GM21526 (cell line): ENCODE data around the gene PPP5C.
"Not testable (repeated sequence)": the region's sequence is repeated elsewhere in the genome, so short reads cannot be mapped to it uniquely, and the experiment has no call there.

Experiments
- ATAC-seq: cut with Tn5 transposase; IDR thresholded peaks from one replicate; pipeline ENCODE4 v1.9.1; 2021; ENCODE audit warnings: moderate library complexity; ENCODE audit not compliant: unreplicated experiment, low FRiP score

The PPP5C gene

DNA sequence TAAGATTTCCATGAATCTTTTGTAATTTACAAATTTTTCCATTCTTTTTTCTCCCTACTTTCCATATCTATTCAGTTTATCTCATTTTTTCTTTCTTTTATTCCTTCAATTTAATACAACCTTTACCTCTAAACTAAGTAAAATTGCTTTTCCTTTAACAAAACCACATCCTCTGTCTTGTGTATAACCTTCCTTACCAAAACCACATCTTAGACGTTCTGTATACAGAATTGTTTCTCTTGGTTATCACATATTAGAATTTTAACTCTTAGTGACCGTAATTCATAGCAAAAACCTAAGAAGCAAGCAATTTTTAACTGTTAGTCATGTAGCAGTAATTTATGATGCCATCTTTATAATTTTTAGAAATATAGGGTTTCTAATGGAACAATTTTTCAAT, 15.0 kb downstream of the PPP5C start:
- ATAC-seq, result no peak

DNA sequence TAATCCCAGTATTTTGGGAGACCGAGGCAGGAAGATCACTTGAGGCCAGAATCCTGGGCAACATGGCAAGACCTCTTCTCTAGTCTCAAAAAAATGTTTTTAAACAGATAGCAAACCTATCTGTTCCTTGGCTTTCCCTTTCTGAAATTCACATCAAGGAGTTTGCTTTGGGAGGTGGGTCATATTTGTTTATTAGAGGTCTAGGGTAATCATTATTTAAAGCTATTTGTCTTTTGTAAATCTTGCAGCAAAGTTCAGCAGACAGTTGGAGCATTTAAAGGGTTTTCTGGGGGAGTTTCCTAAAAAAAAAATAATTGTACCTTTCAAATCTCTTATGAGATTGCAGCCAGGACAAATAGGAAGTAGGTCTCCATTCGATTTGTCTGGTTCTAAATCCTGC, 17.5 kb downstream of the PPP5C start:
- no peak for ATAC-seq

DNA sequence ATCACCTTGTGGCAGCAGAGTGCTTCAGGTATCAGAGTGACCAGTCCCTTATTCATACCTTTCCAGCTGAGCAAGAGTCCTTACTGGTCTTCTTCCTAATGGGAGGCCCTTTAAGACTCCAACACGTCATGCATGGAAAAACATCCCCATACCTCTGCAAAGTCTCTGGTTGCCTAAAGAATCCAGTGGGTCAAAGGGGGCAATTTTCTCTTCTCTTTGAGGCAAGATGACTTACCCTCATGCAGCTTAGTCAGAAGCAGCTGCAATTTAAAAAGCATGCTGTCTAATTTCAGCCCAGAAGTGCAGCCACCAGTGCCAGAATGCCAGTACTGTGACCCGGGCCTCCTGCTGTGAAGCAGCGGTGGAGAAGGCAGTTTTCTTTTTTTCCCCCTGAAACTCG, 18.7 kb downstream of the PPP5C start:
- ATAC-seq, result no peak

DNA sequence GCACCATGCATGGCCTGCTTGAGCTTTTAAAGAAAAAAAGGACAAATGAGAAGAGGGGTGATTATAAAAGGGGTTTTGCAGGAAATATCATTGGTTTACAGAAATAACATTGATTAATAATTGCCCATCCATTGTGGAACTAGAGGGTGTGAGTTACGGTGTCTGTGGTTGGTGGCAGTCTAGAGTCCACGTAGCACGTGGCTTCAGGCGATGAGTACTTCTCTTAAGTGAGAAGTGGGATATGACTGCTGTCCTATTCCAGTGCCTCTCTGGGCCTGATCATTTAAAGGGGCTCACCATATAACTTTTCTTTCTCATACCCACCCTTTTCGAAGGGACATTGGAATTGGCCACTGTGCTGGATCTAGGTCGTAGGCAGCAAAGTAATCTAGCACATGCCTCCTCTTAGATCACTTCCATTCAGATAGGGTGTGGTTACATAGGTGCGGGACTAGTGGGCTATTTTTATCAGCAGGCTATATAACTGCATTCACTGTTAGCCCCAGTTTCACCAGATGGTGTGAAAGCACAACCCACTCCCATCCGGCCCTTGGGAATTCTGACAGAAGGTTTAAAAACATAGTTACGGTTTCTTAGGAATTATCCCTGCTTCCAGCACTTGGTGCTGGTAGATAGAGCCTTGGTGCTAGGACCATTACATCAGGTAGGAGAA, 19.9 kb downstream of the PPP5C start:
- no peak for ATAC-seq

DNA sequence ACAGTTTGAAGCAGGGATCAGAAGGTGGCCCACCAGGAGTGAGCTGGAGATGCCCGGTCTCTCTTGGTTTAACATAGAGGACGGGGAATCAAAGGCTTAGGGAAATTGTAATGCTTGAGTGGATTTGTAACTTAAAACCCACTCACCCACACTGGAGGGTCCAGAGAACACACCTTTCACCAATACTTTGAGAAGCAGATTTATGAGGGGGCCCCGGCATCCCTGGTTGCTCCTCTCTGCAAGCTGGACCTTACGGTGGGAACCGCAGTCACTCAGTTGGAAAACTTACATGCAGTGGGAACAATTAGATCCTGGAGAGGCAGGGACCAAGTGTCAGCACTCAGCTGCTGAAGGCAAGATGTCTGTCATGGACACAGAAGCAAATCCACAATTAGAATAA, 20.5 kb downstream of the PPP5C start:
- no peak for ATAC-seq

DNA sequence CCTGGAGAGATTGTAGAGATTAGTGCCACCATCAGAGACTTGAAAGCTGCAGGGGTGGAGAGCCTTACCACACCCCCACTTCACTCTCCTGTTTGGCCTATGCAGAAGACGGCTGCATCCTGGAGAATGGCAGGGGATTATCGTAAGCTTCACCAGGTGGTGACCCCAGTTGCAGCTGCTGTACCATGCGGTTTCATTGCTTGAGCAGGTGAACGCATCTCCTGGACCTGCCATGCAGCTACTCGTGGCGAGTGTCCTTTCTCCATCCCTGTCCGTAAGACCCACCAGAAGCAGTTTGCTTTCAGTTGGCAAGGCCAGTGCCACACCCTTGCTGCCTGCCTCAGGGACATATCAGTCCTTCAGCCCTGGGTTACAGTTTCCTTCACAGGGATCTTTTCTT, 21.2 kb downstream of the PPP5C start:
- no peak for ATAC-seq

DNA sequence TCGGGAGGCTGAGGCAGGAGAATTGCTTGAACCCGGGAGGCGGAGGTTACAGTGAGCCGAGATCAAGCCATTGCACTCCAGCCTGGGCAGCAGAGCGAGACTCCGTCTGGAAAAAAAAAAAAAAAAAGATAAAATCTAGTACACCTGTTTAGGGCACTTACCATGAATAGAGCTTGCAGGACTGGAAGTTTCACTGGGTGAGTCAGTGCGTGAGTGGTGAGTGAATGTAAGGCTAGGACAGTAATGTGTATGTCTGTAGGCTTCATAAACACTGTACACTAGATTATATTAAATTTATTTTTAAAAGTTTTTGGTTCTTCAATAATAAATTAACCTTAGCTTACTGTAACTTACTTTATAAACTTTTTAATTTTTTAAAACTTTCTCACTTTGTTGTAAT, 22.9 kb downstream of the PPP5C start:
- no peak for ATAC-seq

DNA sequence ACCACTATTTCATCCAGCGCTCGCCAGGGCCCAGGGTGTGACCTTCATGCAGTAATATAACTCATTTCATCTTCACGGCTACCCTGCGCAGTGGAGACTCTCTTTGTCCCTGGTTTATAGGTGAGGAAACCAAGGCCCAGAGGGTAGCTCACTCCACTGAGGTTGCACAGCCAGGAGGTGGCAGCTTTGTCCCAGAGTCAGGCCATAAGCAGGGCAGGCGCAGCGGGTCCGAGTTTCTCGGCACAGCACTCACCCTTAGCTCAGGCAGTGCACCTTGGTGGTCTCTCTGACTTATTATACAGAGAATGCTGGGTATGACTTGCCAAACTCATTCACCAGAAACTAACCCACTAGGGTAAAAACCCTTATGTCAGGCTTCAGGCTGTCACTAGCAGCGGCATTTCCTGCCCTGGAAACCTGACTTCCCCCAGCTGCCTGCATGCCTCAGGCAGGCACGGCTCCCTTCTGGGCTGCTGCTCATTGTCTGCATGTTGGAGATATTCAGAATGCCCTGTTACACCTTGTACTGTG, 24.5 kb downstream of the PPP5C start:
- no peak for ATAC-seq

DNA sequence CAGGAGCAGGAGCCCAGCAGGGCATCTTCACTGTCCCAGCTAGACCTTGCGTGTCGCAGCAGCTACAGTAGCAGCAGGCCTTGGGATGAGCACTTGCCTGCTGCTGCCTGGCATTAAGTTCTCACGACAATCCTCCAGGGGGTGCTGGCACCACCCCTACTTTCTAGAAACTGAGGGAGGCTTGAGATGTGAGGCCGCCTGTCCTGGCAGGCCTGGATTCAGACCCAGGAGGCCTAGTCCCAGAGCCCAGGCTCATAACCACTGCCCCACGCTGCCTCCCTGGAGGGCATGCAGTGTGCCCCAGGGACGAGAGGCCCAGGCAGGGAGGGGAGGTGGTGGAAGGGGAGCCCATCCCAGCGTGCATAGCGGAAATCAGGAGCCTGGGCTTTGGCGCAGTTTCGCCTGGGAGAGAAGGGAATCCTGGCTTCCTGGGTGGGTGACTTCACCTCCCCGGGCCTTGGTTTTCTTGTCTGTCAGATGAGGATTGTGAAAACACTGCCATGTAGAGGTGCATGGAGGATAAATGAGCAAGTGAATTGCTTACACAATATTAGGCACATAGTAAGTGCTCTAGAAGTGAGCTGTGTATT, 26.1 kb downstream of the PPP5C start:
- ATAC-seq, result no peak

DNA sequence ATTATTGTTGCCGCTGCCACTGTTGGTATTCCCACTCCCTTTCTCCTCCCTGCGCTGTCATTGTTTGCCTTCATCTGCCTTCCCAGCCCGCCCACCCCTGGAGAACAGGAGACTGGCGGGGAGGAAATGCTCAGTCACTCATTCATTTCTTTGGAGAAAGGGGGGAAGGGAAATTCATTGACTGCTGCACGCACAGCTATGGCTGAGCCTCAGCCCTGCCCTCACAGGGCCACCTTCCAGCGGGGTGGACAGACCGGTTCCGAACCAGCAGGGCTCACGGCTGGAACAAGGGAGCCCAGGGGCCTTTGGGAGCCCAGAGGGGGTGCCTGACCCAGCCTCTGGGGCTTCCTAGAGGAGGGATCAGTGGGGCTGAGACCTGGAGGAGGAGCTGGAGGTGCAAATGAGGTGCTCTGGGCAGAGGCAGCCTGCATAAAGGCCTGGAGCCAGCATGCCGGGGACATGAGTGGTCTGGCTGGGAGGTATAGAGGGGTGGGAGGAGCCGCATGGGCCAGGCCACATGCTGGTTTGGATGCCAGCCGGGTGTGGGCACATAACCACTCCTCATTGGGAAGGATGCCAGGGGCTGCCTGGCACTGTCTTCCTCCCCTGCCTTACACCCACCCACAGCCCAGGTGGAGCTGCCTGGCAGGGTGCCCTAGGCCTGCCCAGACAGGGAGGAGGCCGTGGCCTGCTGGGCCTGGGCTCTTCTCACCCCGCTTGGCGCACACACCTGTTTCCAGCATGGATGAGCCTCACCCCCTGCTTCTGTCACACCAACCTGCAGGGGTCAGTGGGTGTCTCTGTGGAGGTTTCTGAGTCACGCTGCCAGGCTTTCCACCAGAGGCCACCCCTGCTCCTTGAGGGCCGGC, 26.8 kb downstream of the PPP5C start:
- ATAC-seq, result no peak

DNA sequence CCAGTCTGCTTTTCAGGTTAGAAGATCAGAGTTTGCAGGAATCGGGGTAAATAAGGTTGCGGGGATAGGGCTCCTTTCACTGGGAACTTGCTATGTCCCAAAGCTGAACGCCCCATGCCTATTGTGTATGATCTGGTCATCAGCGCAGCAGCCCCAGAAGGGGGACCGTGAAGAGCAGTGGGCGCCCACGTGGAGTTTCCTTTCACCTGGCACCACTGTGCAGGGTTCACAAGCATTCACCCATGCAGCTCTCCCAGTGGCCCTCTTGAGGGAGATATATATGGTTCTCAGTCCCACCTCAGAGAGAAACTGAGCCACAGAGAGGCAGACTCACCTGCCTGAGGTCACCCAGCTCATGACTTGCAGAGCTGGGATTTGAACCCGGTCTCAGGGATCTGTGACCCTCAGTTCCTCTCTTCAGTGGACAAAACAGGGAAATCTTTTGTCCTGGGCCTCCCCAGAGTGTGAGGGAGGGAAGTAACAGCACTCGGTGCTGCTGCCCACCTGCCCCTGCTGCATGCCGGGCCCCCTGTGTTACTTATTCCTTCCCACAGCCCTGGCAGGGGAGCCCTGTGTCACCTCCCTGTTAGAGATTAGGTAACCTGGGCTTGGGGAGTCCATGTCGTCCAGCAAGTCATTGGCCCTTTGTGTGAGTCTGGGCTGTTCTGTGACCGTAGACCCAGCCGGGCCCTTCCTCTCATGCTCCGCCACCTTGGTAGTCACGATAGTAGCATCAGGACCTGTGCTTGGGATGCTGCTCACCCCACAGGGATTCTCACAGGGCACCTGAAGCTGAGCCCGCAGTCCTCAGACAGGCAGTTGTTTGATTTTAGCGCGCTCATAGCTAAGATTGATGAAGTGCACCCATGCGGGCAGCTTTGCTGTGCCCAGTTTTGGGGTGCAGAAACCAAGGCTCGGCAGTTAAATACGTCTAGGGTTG, 27.9 kb downstream of the PPP5C start:
- no peak for ATAC-seq

DNA sequence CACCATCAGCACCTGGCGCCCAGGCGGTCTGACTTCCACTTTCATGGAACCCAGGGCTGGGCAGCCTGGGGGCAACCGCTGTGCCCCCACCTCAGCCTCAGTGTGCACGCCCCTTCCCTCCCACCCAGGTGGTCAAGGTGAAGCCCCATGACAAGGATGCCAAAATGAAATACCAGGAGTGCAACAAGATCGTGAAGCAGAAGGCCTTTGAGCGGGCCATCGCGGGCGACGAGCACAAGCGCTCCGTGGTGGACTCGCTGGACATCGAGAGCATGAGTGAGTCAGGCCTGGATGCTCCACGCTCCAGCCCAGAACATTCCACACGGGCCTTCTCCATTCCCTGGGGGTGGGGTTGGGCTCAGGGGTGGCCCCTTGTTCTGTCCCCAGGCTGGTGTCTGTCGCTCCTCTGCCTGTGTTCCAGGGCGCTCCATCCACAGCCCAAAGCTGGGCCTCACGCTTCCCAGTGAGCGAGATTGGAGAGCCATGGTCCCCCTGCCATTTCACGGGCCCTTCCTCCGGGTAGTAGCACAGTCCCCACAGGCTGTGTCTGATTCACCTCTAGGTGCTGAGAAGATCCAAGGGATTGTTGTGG, 28.7 kb downstream of the PPP5C start:
- ATAC-seq, result not testable (repeated sequence)

DNA sequence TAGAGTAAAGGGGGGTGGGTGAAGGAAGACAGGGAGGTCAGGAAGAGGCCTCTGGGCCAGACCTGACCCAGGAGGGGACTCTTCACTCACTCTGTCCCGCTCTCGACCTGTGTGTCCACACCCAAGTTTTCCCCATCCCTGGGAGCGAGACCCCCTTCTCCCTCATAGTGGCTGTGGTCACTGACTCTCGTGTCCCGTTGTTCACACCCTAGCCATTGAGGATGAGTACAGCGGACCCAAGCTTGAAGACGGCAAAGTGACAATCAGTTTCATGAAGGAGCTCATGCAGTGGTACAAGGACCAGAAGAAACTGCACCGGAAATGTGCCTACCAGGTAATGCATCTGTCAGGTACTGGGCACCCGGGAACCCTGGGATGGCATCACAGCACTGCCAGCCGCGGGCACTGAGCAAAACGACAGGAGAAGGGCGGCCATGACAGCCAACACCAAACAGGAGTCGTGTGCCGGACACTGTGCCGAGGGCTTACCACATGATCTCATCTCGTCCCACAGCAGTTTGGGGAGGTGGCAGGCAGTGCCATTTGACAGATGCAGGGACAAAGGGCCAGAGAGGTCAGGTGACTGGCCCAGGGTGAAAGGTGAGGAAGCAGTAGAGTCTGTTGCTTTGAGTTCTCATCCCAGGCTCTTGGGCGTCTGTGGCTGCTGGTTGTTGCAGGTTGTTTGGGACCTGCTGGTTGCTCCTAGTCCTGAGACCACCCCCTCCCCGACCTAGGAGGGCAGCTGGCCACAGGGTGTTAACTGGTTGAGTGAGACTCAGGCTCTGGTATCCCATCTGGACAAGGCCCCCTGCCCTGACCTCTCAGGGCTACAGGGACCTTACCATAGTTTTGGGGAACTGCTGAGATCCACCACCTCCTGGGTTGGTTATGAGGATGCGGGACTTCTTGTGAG, 29.6 kb downstream of the PPP5C start:
- no peak for ATAC-seq

DNA sequence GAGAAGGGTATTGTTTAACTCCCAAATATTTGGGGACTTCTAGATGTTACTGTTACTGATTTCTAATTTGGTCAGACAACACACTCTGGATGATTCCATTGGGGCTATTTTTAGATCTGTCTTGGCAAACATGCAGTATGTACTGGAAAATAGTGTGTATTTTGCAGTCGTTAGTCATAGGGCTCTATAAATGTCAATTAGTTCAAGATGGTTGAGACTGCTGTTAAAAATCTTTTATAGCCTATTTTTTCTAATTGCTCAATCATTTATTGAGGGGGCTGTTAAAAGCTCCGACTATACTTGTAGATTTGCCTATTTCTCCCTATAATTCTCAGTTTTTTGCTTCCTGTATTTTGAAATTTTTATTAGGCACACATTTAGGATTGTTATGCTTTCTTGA, 31.4 kb downstream of the PPP5C start:
- no peak for ATAC-seq

DNA sequence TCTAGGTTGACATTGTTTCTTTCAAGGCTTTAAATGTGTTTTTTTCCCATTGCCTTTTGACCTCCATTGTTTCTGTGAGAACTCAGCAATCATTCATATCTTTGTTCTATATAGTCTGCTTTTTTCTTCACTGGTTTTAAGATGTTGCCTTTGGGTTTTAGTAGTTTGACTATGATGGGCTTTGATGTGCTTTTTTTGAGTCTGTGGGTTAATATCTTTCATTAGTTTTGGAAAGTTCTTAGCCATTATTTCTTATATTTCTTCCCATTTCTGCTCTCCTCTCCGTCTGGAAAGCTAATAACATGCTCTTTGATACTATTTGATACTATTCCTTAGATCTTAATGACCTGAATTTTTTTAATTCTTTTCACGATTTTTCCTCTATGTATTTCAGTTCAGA, 33.8 kb downstream of the PPP5C start:
- no peak for ATAC-seq

DNA sequence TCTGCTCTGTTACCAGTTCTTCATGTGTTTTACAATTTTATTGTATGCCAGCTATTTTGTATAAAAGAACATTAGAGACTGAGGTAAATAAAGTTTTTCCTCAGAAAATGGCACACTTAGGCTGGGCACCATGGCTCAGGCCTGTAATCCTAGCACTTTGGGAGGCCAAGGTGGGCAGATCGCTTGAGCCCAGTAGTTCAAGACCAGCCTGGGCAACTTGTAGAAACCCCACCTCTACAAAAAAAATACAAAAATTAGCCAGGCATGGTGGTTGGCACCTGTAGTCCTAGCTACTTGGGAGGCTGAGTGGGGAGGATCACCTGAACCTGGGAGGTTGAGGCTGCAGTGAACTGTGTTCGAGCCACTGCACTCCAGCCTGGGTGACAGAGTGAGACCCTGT, 34.5 kb downstream of the PPP5C start:
- no peak for ATAC-seq

DNA sequence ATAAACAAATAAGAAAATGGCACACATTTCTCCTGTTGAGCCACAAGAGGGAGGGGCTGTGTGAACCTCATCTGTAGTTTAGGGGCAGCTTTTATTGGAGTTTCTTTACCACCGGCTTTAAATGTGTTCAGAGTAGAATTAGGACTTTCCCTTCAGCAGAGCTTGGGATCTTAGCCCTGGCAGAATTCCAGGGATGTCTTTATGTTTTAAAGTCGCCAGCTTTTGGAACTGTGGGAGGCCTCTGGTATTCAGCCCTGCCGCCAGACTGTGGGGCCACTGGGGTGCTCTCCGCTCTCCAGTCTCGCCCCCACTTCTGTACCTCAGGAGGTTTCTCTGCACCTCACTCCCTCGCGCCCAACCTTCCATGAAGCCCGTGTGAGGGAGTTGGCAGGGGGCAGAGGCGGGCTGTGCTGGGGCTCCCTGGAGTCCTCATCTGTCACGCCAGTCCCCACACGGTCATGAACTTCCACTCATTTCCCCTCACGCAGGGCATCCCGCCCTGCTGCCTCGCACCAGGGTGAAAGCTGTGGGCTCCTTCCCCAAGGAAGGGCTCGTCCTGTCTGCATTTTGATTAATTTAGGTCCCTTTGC, 35.0 kb downstream of the PPP5C start:
- no peak for ATAC-seq

DNA sequence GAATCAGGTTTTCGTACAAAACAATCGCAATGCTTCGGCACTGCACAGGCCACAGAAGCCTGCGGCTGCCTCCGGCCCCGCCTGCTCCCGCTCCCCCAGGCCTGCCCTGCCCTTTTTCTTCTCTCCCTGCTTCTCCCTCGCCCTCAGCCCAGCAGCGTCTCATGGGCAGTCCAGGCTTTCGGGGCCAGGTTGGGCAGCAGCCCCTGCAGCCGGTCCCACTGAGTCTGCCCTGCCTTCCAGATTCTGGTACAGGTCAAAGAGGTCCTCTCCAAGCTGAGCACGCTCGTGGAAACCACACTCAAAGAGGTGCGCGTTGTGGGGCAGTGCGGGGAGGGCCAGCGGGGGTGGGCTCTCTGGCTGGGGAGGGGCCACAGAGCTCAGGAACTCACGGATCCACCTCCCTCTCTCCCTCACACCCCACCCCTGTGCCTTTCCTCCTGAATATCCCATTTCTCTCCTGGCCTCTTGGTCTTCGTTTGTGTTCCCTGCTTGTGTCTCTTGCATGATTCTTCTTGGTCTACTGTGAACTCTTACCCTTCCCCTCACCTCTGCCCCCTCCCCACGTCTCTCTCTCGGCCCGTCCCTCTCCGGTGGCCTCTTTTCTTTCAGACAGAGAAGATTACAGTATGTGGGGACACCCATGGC, 36.4 kb downstream of the PPP5C start:
- ATAC-seq, result no peak
